Neuron (in vitro differentiated cells): Measurements from ENCODE around the gene MAPK14.

ENCODE experiments used
- H2AFZ ChIP-seq: one replicate; pipeline ENCODE4 v1.6.1; 2013; ENCODE audit warnings: low read depth, mild to moderate bottlenecking, inconsistent platforms, low read length, moderate library complexity
- H3K27me3 ChIP-seq: one replicate; pipeline ENCODE4 v1.6.1; 2013; ENCODE audit warnings: low read length; ENCODE audit not compliant: insufficient read depth
- H3K36me3 ChIP-seq: one replicate; pipeline ENCODE4 v1.6.1; 2013; ENCODE audit warnings: low read length; ENCODE audit not compliant: insufficient read depth
- H3K4me1 ChIP-seq: one replicate; pipeline ENCODE4 v1.6.1; 2013; ENCODE audit warnings: low read length; ENCODE audit not compliant: insufficient read depth
- H3K4me3 ChIP-seq: 2 replicates; pipeline ENCODE4 v1.5.1; 2013; ENCODE audit warnings: mild to moderate bottlenecking, low read length, moderate library complexity
- H3K9me3 ChIP-seq: one replicate; pipeline ENCODE4 v1.6.1; 2013; ENCODE audit warnings: low read length

Gene MAPK14

GRCh38 chr6:36066817-36067216 is 39.2 kb downstream of the MAPK14 start:
- Histone ChIP-seq H3K4me1 (peaks cover 3% of the 10 kb centered on the region), H2AFZ (no peak overlapping the region), H3K36me3 (no peaks in the 10 kb centered on the region), H3K9me3 (no peaks in the 10 kb centered on the region), H3K27me3 (no peaks in the 10 kb centered on the region), H3K4me3 (no peak overlapping the region)

GRCh38 chr6:36067374-36068011 is 39.9 kb downstream of the MAPK14 start:
- H3K27me3 ChIP-seq, result no peaks in the 10 kb centered on the region
- no peak overlapping the region for H3K4me3 ChIP-seq

DNA sequence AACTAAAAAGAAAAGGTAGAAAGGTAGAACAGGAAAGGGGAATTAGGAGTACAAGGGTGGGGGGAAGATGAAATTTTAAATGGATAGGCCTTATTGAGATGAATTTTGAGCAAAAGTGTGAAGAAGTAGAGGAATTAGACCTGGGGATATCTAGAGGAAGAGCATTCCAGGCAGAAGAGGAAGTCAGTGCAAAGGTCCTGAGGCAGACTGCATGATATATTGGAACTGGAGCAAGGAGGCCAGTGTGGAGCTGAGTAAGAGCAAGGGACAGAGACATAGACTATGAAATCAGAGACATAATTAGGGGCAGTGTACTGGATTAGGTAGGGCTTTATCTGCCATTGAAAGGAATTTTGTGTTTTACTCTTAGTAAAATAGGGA is 40.4 kb downstream of the MAPK14 start:
- Histone ChIP-seq H3K4me3 (no peak overlapping the region), H3K9me3 (no peaks in the 10 kb centered on the region), H3K4me1 (peaks cover 3% of the 10 kb centered on the region), H2AFZ (no peak overlapping the region), H3K36me3 (peaks cover 3% of the 10 kb centered on the region), H3K27me3 (no peaks in the 10 kb centered on the region)

More at GRCh38 chr6:36067374-36068011, 39.9 kb downstream of the MAPK14 start:
- H3K36me3 ChIP-seq, result no peaks in the 10 kb centered on the region
- H2AFZ ChIP-seq, result no peak overlapping the region
- H3K4me1 ChIP-seq, result peaks cover 3% of the 10 kb centered on the region
- no peaks in the 10 kb centered on the region for H3K9me3 ChIP-seq

- H3K9me3 ChIP-seq, result no peaks in the 10 kb centered on the region
- no peaks in the 10 kb centered on the region for H3K27me3 ChIP-seq
- no peak overlapping the region for H3K4me3 ChIP-seq
- no peak overlapping the region for H2AFZ ChIP-seq
- H3K36me3 ChIP-seq, result peaks cover 3% of the 10 kb centered on the region
- peaks cover 3% of the 10 kb centered on the region for H3K4me1 ChIP-seq
Measured at GRCh38 chr6:36068586-36068985, 41.0 kb downstream of the MAPK14 start.

DNA sequence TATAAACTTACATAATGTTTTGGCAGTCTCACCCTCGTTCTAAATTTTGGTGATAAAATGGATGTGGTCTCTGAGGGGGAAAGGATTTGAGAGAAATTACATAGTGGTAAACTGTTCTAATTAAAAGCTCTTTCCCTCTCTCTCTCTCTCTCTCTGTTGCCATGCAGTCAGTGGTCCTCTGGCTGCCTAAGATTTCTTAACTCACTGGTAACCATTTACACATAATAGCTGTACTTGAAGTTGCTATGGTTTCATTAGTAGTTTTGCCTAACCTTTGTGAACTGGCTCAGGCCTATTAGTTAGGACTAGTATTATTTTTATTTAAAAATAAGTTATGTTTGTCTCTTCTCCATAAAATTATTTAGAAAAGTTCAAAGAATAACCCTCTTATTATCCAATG is 42.0 kb downstream of the MAPK14 start:
- no peak overlapping the region for H2AFZ ChIP-seq

DNA sequence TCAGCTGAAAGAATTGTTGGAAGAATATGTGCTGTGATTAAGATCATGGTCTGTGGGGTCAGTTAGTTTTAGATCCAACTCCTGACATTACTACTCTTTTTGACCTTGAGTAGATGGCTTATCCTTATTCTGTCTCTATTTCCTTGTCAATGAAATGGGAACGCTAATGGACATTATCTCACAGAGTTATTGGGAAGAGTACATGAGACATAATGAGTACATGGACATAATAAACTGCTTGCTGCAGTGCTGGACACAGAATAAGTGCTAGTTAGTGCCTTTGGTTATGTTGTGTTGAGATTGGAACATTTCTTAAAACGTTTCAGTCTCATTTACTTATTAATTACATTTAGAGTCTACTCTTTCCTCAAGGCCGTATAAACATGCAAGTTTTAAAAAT is 42.6 kb downstream of the MAPK14 start:
- no peak overlapping the region for H3K4me3 ChIP-seq
- no peaks in the 10 kb centered on the region for H3K9me3 ChIP-seq
- peaks cover 3% of the 10 kb centered on the region for H3K36me3 ChIP-seq
- H3K27me3 ChIP-seq, result no peaks in the 10 kb centered on the region
- peaks cover 3% of the 10 kb centered on the region for H3K4me1 ChIP-seq
- H2AFZ ChIP-seq, result no peak overlapping the region

More for the DNA sequence above, 42.0 kb downstream of the MAPK14 start:
- Histone ChIP-seq H3K27me3 (no peaks in the 10 kb centered on the region), H3K36me3 (peaks cover 3% of the 10 kb centered on the region), H3K4me3 (no peak overlapping the region), H3K9me3 (no peaks in the 10 kb centered on the region), H3K4me1 (peaks cover 3% of the 10 kb centered on the region)

DNA sequence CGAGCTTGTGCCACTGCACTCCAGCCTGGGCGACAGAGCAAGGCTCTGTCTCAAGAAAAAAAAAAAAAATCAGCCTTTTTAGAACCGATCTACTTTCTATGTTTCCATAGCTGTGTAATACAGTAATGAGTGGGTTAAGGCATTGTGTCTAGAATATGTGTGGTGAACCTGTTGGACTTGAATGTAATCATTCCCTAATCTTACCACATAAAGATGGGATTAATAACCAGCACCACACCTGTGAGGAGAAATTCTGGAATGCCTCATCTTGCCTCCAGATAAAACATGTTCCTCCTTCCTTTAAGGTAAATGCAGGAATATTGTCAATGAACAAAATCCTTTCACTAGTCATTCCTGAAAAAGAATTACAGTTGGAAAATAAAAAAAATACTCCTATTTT is 43.7 kb downstream of the MAPK14 start:
- no peaks in the 10 kb centered on the region for H3K9me3 ChIP-seq
- H2AFZ ChIP-seq, result no peak overlapping the region
- H3K4me1 ChIP-seq, result peaks cover 3% of the 10 kb centered on the region
- no peak overlapping the region for H3K4me3 ChIP-seq
- peaks cover 13% of the 10 kb centered on the region for H3K36me3 ChIP-seq
- H3K27me3 ChIP-seq, result no peaks in the 10 kb centered on the region

- no peak overlapping the region for H2AFZ ChIP-seq
- no peaks in the 10 kb centered on the region for H3K9me3 ChIP-seq
- H3K4me1 ChIP-seq, result peaks cover 3% of the 10 kb centered on the region
- peaks cover 17% of the 10 kb centered on the region for H3K36me3 ChIP-seq
- no peaks in the 10 kb centered on the region for H3K27me3 ChIP-seq
- H3K4me3 ChIP-seq, result no peak overlapping the region
Measured at GRCh38 chr6:36071714-36072113, 44.1 kb downstream of the MAPK14 start.

GRCh38 chr6:36072681-36073080 is 45.1 kb downstream of the MAPK14 start:
- Histone ChIP-seq H3K4me1 (peaks cover 3% of the 10 kb centered on the region), H3K27me3 (no peaks in the 10 kb centered on the region), H3K4me3 (no peak overlapping the region), H3K9me3 (no peaks in the 10 kb centered on the region), H3K36me3 (peaks cover 25% of the 10 kb centered on the region), H2AFZ (no peak overlapping the region)

DNA sequence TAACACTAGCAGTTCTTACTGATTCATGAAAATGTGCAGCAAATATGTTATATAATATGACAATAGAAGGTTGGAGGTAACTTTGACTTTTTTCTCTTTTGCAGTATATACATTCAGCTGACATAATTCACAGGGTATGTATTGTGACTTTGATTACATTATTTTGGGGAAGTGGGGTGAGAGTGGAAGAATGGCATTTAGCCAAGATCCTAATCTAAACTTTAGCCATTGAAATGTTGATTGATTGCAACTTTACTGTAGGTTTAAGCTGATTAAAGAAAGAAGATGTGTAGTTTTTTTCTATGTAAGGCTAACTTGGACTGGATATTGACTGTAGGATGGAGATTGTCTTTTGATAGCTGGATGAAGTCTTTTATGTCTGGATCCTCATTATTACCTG is 46.0 kb downstream of the MAPK14 start:
- Histone ChIP-seq H3K36me3 (peaks cover 29% of the 10 kb centered on the region), H3K27me3 (no peaks in the 10 kb centered on the region), H3K4me1 (peaks cover 2% of the 10 kb centered on the region), H3K4me3 (no peak overlapping the region), H2AFZ (no peak overlapping the region), H3K9me3 (no peaks in the 10 kb centered on the region)

DNA sequence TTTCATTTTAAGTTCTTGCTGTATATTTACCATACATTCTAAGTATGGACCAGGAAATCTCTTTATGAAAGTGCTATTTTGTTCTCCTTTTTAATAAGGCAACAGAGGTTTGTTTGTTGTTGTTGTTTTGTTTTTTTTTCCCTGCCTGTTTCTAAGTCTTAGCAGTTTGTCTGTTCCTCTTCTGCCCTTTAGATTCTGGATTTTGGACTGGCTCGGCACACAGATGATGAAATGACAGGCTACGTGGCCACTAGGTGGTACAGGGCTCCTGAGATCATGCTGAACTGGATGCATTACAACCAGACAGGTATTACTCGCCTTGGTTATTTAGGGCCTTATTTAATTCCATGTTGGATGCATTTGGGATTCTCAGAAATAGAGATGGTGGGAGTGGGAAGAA is 48.0 kb downstream of the MAPK14 start:
- H3K4me3 ChIP-seq, result no peak overlapping the region

GRCh38 chr6:36076178-36077063 is 48.8 kb downstream of the MAPK14 start:
- Histone ChIP-seq H3K9me3 (peaks cover 2% of the 10 kb centered on the region), H3K4me3 (no peak overlapping the region), H3K27me3 (no peaks in the 10 kb centered on the region), H2AFZ (no peak overlapping the region), H3K36me3 (peaks cover 46% of the 10 kb centered on the region), H3K4me1 (no peaks in the 10 kb centered on the region)

More for the DNA sequence above, 48.0 kb downstream of the MAPK14 start:
- H3K4me1 ChIP-seq, result no peaks in the 10 kb centered on the region
- H2AFZ ChIP-seq, result no peak overlapping the region
- no peaks in the 10 kb centered on the region for H3K9me3 ChIP-seq
- no peaks in the 10 kb centered on the region for H3K27me3 ChIP-seq
- H3K36me3 ChIP-seq, result peaks cover 38% of the 10 kb centered on the region

- peaks cover 13% of the 10 kb centered on the region for H3K9me3 ChIP-seq
- H3K4me3 ChIP-seq, result no peak overlapping the region
- no peaks in the 10 kb centered on the region for H3K27me3 ChIP-seq
- H3K36me3 ChIP-seq, result peaks cover 57% of the 10 kb centered on the region
- H3K4me1 ChIP-seq, result no peaks in the 10 kb centered on the region
- H2AFZ ChIP-seq, result no peak overlapping the region
Measured at GRCh38 chr6:36078159-36078558, 50.6 kb downstream of the MAPK14 start.
